ENCODE data around the gene KCNJ9. TPM values are rescaled to one million over a fixed set of nuclear protein-coding genes. Genes with fewer than 3 reads are reported as not detected.
"Not testable (repeated sequence)": the region's sequence is repeated elsewhere in the genome, so short reads cannot be mapped to it uniquely, and the experiment has no call there.

Gene KCNJ9
- total RNA-seq, 1 donor from 2014 or later, result not detected

DNA sequence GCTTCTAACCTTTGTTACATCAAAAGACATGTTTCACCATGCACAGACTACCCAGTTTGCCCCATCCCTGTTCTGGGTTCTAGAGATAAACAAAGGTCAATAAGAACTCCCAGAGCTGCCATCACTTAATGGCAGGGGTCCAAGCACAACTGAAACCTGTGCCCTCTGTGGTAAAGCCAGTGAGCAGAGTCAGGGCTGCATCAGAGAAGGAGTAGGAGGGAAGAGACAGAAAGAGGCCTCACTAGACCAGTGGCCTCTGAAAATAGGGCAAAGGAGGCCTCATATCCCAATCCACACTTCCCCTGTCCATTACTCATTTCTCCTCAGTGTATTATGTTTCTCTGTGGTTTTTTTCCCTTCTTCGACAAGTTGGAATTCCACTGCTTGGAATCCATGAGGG lies 44.4 kb downstream of the KCNJ9 start:
- no peak for DNase-seq (ENCODE audit: low read depth in 2 of 2)

DNA sequence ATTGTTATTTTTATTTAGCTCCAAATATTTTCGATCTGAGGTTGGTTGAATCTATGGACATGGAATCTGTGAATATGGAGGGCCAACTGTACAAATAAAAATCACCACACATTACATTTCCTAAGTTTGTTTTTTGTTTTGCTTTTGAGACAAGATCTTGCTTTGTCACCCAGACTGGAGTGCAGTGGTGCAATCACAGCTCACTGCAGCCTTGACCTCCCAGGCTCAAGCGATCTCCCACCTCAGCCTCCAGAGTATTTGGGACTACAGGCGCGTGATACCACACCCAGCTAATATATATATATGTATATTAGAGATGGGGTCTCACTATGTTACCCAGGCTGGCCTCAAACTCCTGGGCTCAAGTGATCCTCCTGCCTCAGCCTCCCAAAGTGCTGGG lies 45.0 kb downstream of the KCNJ9 start:
- DNase-seq (ENCODE audit: low read depth in 2 of 2), result not testable (repeated sequence)

DNA sequence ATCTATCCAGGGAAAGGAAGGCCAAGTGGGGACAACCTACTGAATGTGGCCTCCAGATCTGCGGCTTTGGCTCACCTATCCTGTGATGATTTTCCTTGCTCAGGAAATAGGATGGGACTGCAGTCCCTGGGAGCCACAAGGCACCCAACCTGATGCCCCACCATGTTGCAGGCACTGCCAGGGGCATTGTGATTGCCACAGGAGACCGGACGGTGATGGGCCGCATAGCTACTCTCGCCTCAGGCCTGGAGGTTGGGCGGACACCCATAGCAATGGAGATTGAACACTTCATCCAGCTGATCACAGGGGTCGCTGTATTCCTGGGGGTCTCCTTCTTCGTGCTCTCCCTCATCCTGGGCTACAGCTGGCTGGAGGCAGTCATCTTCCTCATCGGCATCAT lies 46.0 kb downstream of the KCNJ9 start:
- no peak for DNase-seq (ENCODE audit: low read depth in 2 of 2)

DNA sequence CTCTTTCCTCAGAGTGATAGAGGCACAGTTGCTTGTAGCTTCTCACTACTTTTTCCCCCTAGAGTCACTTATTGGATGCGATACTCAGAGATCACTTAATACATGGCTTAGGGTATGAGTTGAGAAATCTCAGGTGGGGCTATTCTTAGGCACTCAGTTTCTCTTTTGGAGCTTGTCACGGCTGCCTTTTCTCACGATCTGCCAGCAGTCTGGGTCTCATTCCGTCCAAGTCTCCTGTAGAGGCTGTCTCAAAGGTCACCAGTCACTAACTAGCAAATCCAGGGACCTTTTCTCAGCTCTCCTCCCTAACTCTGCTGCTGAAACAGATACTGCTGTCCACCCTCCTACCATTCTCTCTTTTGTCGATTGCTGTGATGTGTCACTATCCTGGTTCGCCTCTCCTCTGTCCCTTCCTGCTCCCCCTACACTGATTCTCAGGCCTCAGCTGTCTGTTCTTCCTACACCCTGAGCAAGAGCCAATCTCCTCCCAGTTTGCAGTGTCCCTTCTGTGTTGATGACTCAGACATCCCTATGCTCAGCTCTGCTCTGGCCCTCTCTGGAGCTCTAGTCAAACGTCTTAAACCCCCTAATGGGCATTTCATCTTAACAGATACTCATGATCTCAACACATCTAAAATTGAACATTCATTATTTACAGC lies 46.7 kb downstream of the KCNJ9 start:
- peak in 1 of 2 donors; percentile 10 for DNase-seq (ENCODE audit: low read depth in 2 of 2)

DNA sequence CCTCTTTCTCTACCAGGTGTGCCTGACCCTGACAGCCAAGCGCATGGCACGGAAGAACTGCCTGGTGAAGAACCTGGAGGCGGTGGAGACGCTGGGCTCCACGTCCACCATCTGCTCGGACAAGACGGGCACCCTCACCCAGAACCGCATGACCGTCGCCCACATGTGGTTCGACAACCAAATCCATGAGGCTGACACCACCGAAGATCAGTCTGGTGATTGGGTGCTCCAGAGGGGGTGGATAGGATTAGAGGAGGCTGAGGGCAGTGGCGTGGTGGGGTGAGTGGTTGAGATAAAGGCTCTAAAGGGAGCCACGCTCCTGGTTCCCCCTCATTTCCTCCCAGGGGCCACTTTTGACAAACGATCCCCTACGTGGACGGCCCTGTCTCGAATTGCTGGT lies 47.3 kb downstream of the KCNJ9 start:
- no peak for DNase-seq (ENCODE audit: low read depth in 2 of 2)

DNA sequence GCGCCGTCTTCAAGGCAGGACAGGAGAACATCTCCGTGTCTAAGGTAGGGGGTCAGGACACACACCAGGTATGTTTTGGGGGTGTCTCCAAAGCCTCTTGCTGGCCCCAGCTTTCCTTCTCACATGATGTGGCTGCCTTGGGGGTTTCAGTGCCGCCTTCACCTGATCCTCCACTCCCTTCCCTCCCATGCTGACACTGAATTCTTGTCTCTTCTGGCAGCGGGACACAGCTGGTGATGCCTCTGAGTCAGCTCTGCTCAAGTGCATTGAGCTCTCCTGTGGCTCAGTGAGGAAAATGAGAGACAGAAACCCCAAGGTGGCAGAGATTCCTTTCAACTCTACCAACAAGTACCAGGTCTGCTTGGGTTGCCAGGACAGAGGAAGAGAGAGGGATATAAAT lies 47.7 kb downstream of the KCNJ9 start:
- DNase-seq (ENCODE audit: low read depth in 2 of 2), result no peak

DNA sequence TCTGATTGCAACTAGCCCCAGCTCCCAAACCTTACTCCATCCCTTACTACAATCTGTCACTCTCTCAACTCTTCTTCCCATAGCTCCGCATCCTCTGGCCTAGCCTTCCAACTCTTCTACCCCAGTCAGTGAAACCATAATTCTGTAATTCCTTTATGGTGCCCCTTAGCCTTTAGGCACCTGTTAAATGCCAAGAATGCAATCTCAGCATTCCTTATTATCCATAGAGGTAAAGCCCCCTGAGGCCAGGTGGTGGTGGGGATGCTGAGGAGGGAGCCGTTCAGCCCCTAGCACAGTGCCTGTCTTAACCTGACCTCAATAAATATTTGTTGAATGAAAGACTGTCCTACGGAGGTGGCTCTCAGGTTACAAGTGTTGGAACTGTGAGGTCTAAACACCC lies 48.2 kb downstream of the KCNJ9 start:
- no peak for DNase-seq (ENCODE audit: low read depth in 2 of 2)

DNA sequence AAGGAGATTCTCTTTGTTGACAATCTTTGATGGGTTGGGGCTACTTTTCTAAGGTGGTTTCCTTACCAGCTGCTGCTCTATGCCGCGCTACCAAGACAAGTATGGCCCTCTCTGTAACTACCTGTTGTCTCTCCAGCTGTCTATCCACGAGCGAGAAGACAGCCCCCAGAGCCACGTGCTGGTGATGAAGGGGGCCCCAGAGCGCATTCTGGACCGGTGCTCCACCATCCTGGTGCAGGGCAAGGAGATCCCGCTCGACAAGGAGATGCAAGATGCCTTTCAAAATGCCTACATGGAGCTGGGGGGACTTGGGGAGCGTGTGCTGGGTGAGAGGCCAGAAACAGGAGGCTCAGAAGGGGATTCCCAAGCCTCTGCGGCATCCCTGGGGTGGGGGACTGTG lies 48.6 kb downstream of the KCNJ9 start:
- DNase-seq (ENCODE audit: low read depth in 2 of 2), result no peak

DNA sequence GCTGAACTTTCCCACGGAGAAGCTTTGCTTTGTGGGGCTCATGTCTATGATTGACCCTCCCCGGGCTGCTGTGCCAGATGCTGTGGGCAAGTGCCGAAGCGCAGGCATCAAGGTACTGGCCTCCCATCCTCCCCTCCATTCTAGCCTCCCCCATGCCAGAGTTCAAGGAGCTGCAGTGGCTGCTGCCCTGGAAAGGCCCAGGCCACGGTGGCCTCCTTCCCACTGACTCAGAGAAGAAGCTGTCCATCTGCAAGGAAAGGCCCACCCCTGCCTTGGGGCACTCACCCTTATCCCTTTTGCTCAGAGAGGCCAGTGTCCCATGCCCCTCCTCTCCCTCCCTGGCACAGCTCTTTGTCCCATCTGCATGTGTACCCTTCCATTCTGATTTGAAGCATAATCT lies 49.1 kb downstream of the KCNJ9 start:
- DNase-seq (ENCODE audit: low read depth in 2 of 2), result no peak

DNA sequence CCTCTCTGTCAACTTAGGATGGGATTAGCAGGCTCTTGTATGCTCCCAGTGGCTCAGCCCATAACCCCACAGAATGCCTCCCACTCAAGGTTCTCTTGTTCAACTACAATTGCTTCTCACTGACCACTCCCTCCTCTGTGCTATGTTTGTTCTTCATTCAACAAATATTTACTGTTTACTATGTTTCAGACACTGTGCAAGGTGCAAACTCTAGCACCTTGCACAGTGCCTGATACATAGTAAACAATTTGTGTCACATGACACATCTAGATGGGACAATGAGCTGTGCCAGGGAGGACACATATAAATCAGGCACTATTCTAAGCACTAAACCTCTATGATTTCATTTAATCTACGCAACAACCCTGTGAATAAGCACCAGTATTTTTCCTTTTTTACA lies 49.6 kb downstream of the KCNJ9 start:
- DNase-seq (ENCODE audit: low read depth in 2 of 2), result no peak

DNA sequence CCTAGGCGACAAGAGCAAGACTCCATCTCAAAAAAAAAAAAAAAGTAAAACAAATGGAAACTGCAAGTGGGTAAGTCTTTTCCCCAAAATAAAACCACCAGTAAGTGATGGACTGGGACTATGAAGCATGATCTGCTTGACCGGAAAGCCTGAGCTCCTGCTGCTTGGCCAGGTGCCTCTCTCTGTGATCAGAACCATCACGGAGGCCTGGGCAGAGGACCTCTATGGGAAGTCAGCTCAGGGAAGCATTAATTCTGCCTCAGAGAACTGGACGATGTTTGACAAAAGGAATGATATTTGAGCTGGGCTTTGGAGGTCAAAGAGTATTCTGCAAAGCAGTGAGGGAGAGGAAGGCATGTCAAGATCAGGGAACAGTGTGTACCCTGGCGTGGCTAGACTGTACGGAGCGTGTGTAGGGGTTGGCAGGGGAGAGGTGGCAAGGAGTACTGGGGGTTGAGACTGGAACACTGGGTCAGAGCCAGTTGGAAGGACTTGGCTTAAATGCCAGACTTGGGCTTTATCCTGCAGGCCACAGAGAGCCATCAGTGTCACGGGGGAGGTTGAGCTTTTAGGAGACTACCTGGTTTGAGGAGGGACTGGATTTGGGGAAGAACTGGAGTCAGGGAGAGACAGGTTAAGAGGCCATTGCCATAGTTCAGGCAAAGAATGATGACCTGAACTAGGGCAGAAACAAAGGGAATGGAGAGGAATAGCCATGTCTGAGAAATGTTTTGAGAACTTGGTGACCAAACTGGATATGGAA lies 50.6 kb downstream of the KCNJ9 start:
- no peak for DNase-seq (ENCODE audit: low read depth in 2 of 2)

DNA sequence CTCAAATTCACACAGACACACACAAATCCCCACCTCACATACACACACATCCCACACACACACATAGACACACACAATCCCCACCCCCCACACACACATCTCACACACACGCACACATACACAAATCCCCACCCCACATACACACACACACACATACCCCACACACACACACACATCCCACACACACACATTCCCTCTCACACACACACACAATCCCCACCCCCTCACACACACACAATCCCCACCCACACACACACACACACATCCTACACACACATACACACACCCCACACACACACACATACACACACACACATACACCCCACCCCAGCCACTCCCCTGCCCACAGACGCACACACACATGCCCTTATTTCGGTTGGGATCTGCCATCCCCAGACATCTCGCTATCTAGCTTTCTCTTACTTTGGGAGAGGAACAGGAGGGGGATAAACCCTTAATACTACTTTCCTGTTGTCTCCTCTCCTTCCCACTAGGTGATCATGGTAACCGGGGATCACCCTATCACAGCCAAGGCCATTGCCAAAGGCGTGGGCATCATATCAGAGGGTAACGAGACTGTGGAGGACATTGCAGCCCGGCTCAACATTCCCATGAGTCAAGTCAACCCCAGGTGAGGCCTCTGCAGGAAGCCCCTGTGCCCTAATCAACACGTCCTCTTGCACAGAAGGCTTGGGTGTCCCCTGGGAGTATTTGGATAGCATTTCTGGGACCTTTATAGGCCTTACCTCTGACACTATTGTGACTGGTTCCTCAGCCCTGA lies 52.8 kb downstream of the KCNJ9 start:
- DNase-seq (ENCODE audit: low read depth in 2 of 2), result no peak

DNA sequence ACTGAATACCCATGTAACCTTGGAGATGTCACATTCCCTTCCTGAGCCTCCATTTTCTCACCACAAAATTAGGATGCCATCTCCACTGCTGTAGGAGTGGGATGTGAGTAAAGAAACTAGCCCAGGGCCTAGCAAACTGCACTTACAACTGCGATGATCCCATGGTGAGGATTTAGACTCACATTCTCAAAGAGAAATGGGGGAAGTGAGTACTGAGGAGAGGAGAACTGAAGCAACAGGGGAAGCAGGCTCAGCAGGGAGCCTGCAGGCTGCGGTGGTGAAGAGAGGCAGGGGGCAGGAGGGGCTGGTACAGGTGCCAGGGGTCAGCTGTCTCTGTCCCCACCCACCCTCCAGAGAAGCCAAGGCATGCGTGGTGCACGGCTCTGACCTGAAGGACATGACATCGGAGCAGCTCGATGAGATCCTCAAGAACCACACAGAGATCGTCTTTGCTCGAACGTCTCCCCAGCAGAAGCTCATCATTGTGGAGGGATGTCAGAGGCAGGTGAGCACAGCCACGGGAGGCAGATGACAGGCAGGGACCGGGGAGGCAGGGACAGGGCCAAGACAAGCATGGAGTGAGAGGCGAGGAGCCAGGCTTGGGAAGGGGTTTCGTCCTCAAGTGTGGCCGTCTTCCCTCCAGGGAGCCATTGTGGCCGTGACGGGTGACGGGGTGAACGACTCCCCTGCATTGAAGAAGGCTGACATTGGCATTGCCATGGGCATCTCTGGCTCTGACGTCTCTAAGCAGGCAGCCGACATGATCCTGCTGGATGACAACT lies 53.6 kb downstream of the KCNJ9 start:
- DNase-seq (ENCODE audit: low read depth in 2 of 2), result no peak

DNA sequence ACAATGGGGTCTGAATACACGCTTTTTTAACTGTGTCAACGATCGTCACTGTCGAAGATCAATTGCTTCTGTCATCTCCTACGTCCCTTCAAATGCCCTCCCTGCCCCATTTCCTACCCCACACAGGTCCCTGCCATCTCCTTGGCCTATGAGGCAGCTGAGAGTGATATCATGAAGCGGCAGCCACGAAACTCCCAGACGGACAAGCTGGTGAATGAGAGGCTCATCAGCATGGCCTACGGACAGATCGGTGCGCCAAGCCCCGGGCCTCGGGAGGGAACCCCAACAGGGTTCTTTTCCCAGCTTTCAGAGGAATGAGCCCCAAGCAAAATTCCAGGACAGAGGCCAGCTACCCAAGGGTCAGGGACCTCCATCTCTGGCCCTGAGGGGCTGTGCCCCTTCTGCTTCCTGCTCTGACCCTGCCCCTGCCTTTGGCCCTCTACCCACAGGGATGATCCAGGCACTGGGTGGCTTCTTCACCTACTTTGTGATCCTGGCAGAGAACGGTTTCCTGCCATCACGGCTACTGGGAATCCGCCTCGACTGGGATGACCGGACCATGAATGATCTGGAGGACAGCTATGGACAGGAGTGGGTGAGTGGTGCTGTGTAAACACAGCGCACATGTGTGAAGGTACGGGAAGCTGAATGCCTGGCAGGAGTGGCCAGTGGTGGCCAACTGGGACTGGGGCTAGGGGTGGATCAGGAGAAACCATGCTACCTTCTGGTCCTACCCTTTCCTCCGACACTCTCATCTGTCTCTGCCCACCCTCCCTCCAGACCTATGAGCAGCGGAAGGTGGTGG lies 55.0 kb downstream of the KCNJ9 start:
- DNase-seq (ENCODE audit: low read depth in 2 of 2), result no peak

DNA sequence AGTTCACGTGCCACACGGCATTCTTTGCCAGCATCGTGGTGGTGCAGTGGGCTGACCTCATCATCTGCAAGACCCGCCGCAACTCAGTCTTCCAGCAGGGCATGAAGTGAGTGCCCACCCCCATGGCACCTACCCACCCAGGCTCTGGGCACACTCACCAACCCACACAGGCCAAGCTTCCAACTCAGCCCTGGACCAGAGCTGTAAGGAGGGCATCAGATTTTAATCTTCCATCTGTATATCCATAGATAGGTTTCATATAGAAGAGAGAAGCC lies 55.5 kb downstream of the KCNJ9 start:
- DNase-seq (ENCODE audit: low read depth in 2 of 2), result no peak

DNA sequence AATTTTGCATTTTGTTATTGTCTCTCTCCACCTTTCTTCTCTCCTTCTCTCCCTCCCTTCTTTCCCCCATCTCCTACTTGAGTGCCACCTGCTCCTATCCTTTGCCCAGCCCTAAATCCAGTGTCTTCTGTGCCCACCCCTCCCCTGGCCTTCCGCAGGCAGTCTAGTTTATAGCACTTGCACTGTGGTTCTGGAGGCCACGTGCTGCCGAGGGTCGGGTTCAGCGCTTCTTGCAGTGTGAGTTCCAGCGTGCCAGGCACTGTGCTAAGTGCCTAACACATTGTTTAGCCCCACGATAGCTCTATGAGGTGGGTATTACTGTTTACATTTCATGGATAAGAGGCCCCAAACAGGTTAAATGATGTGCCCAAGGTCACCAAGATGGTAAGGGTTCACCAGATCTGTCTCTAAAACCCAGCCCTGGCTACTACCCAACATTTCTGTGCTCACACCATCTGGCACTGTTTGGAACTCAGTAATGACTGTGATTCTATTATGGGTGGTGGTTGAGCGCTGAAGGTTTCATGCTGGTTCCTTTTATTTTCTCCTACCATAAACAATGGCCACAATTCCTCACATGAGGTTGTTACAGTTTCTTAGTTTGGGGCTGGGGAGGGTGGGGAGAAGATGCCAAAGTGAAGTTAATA lies 56.0 kb downstream of the KCNJ9 start:
- no peak for DNase-seq (ENCODE audit: low read depth in 2 of 2)

DNA sequence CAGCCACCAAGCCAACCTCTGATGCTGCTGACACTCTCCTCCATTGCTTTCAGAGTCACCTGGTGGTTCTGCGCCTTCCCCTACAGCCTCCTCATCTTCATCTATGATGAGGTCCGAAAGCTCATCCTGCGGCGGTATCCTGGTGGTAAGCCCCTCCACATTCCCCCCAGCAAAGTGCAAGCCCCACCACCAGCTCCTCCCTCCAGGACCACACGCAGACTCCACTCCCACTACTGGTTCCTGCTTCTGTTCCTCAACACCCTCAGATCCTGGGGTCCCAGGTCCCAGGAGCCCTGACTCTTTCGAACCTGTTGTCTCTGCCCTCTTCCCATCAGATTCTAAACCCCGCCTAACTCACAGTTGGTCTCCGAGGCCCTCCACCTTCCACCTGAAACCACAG lies 58.5 kb downstream of the KCNJ9 start:
- DNase-seq (ENCODE audit: low read depth in 2 of 2), result no peak

Data from lung microvascular endothelial cell (primary cell).